ENCODE results near the gene ABHD12. TPM values are rescaled to one million over a fixed set of nuclear protein-coding genes. Genes with fewer than 3 reads are reported as not detected.

The ABHD12 gene
- total RNA-seq, 1 donor from 2014 or later, result 79.3 TPM

- no peak for DNase-seq (ENCODE audit: low read depth)
- H3K4me3 ChIP-seq (ENCODE audit: low read depth, low read length), result no peak overlapping the region
- no peak for TF ChIP-seq CTCF (conservative IDR thresholded peaks at IDR 0.05; ENCODE audit: low read depth, low read length)
Measured at GRCh38 chr20:25345721-25346120, 44.9 kb downstream of the ABHD12 start.

GRCh38 chr20:25344634-25345033 lies 46.0 kb downstream of the ABHD12 start:
- no peak for DNase-seq (ENCODE audit: low read depth)
- H3K4me3 ChIP-seq (ENCODE audit: low read depth, low read length), result no peak overlapping the region

GRCh38 chr20:25341716-25342680 lies 48.6 kb downstream of the ABHD12 start:
- no peak for TF ChIP-seq CTCF (conservative IDR thresholded peaks at IDR 0.05; ENCODE audit: low read depth, low read length)
- no peak for DNase-seq (ENCODE audit: low read depth)
- no peak overlapping the region for H3K4me3 ChIP-seq (ENCODE audit: low read depth, low read length)

More at GRCh38 chr20:25344634-25345033, 46.0 kb downstream of the ABHD12 start:
- TF ChIP-seq CTCF (conservative IDR thresholded peaks at IDR 0.05; ENCODE audit: low read depth, low read length), result no peak

- no peak for DNase-seq (ENCODE audit: low read depth)
- no peak for TF ChIP-seq CTCF (conservative IDR thresholded peaks at IDR 0.05; ENCODE audit: low read depth, low read length)
- H3K4me3 ChIP-seq (ENCODE audit: low read depth, low read length), result no peak overlapping the region
Measured at GRCh38 chr20:25340380-25340779, 50.3 kb downstream of the ABHD12 start.

GRCh38 chr20:25339608-25340007 lies 51.0 kb downstream of the ABHD12 start:
- TF ChIP-seq CTCF (conservative IDR thresholded peaks at IDR 0.05; ENCODE audit: low read depth, low read length), result no peak
- H3K4me3 ChIP-seq (ENCODE audit: low read depth, low read length), result no peak overlapping the region
- DNase-seq (ENCODE audit: low read depth), result no peak

GRCh38 chr20:25338112-25339023 lies 52.3 kb downstream of the ABHD12 start:
- no peak for TF ChIP-seq CTCF (conservative IDR thresholded peaks at IDR 0.05; ENCODE audit: low read depth, low read length)

More at GRCh38 chr20:25338112-25339023, 52.3 kb downstream of the ABHD12 start:
- DNase-seq (ENCODE audit: low read depth), result no peak
- H3K4me3 ChIP-seq (ENCODE audit: low read depth, low read length), result no peak overlapping the region
